Neural cell (in vitro differentiated cells): ENCODE measurements around the gene TAAR2. TPM values are rescaled to one million over a fixed set of nuclear protein-coding genes. Genes with fewer than 3 reads are reported as not detected.

Experiments
- H2AFZ ChIP-seq: fragments of 200-600, 300-800 bp; sonication (generic), shearing (Covaris generic); 2 replicates; pipeline ENCODE4 v1.6.0; 2014; ENCODE audit warnings: low read depth, mild to moderate bottlenecking, antibody characterized with exemption, low read length, moderate library complexity
- H3F3A ChIP-seq: fragments of 200-600 bp; shearing (Covaris generic); 2 replicates; pipeline ENCODE4 v1.6.1; 2016; ENCODE audit warnings: mild to moderate bottlenecking, moderate library complexity, mixed read lengths, antibody characterized with exemption, low read length; ENCODE audit not compliant: insufficient read depth, poor library complexity, severe bottlenecking
- H3K27ac ChIP-seq: fragments of 200-600, 300-800 bp; sonication (generic), shearing (Covaris generic); 2 replicates; pipeline ENCODE4 v1.5.1; 2014; ENCODE audit warnings: mild to moderate bottlenecking, low read length, moderate library complexity
- H3K27me3 ChIP-seq: fragments of 300-800, 200-600 bp; sonication (generic), shearing (Covaris generic); 2 replicates; pipeline ENCODE4 v1.6.0; 2014; ENCODE audit warnings: mild to moderate bottlenecking, low read depth, low read length, moderate library complexity; ENCODE audit not compliant: insufficient read depth
- H3K36me3 ChIP-seq: fragments of 300-800, 200-600 bp; sonication (generic), shearing (Covaris generic); 2 replicates; pipeline ENCODE4 v1.5.1; 2014; ENCODE audit warnings: mild to moderate bottlenecking, antibody characterized with exemption, low read length, moderate library complexity; ENCODE audit not compliant: insufficient read depth
- H3K4me2 ChIP-seq: fragments of 300-800, 200-600 bp; sonication (generic), shearing (Covaris generic); 2 replicates; pipeline ENCODE4 v1.6.0; 2014; ENCODE audit warnings: mild to moderate bottlenecking, low read length
- H3K4me3 ChIP-seq: fragments of 300-800, 200-600 bp; sonication (generic), shearing (Covaris generic); 2 replicates; pipeline ENCODE4 v1.5.1; 2014; ENCODE audit warnings: mild to moderate bottlenecking, low read length, moderate library complexity
- H3K79me2 ChIP-seq: fragments of 200-600 bp; shearing (Covaris generic); replicated peaks from 2 replicates; pipeline ENCODE4 v1.6.0; 2014; ENCODE audit warnings: mild to moderate bottlenecking, low read length, moderate library complexity; ENCODE audit not compliant: insufficient read depth
- H3K9ac ChIP-seq: fragments of 300-800, 200-600 bp; sonication (generic), shearing (Covaris generic); 2 replicates; pipeline ENCODE4 v1.6.1; 2016; ENCODE audit warnings: mild to moderate bottlenecking, low read length, mixed read lengths
- H3K9me2 ChIP-seq: fragments of 200-600 bp; shearing (Covaris generic); 2 replicates; pipeline ENCODE4 v1.6.1; 2016; ENCODE audit warnings: mild to moderate bottlenecking, low read length, mixed read lengths; ENCODE audit not compliant: insufficient read depth
- H3K9me3 ChIP-seq: fragments of 200-600, 300-800 bp; sonication (generic), shearing (Covaris generic); 2 replicates; pipeline ENCODE4 v1.6.1; 2016; ENCODE audit warnings: mild to moderate bottlenecking, mixed run types, low read length, moderate library complexity, mixed read lengths
- H4K20me1 ChIP-seq: fragments of 200-600 bp; shearing (Covaris generic); 2 replicates; pipeline ENCODE4 v1.6.1; 2016; ENCODE audit warnings: mild to moderate bottlenecking, mixed run types; ENCODE audit not compliant: insufficient read depth
- CTCF ChIP-seq: fragments of 450-650 bp; IDR thresholded peaks from 2 replicates; pipeline ENCODE4 v1.5.1; 2014; ENCODE audit warnings: antibody characterized with exemption, mild to moderate bottlenecking, moderate library complexity; ENCODE audit not compliant: poor library complexity, severe bottlenecking
- EP300 ChIP-seq: fragments of 450-650 bp; conservative IDR thresholded peaks from 2 replicates; pipeline ENCODE4 v1.6.1; 2014; ENCODE audit warnings: antibody characterized with exemption, mild to moderate bottlenecking, moderate library complexity; ENCODE audit not compliant: poor library complexity, severe bottlenecking
- EZH2 ChIP-seq: fragments of 200-600, 300-800 bp; shearing (Covaris generic), sonication (generic); IDR thresholded peaks from 2 replicates; pipeline ENCODE4 v1.6.1; 2014; ENCODE audit warnings: antibody characterized with exemption, low read length, borderline replicate concordance, mild to moderate bottlenecking; ENCODE audit not compliant: insufficient read depth, poor library complexity, severe bottlenecking
- MXI1 ChIP-seq: fragments of 450-650 bp; conservative IDR thresholded peaks from 2 replicates; pipeline ENCODE4 v1.6.1; 2014; ENCODE audit warnings: antibody characterized with exemption, mild to moderate bottlenecking; ENCODE audit not compliant: poor library complexity, severe bottlenecking
- POLR2AphosphoS5 ChIP-seq: IDR thresholded peaks from 2 replicates; pipeline ENCODE4 v1.6.1; 2012
- RAD21 ChIP-seq: fragments of 450-650 bp; conservative IDR thresholded peaks from 2 replicates; pipeline ENCODE4 v1.6.1; 2014; ENCODE audit warnings: antibody characterized with exemption, mild to moderate bottlenecking, moderate library complexity
- REST ChIP-seq: IDR thresholded peaks from 2 replicates; pipeline ENCODE4 v1.6.1; 2012; ENCODE audit warnings: borderline replicate concordance
- SMC3 ChIP-seq: fragments of 450-650 bp; conservative IDR thresholded peaks from 2 replicates; pipeline ENCODE4 v1.6.1; 2014; ENCODE audit warnings: antibody characterized with exemption, mild to moderate bottlenecking, moderate library complexity; ENCODE audit not compliant: poor library complexity
- TAF1 ChIP-seq: IDR thresholded peaks from 2 replicates; pipeline ENCODE4 v1.6.1; 2012; ENCODE audit warnings: low read depth
- polyA plus RNA-seq: library from polyadenylated mRNA; depleted of rRNA; stranded (reverse); fragments of >200 nt; gene quantifications from 2 replicates; pipeline ENCODE4 v1.2.3, GENCODE V29; 2014

The TAAR2 gene
- polyA plus RNA-seq, 1 donor from 2014 or later: not detected

DNA sequence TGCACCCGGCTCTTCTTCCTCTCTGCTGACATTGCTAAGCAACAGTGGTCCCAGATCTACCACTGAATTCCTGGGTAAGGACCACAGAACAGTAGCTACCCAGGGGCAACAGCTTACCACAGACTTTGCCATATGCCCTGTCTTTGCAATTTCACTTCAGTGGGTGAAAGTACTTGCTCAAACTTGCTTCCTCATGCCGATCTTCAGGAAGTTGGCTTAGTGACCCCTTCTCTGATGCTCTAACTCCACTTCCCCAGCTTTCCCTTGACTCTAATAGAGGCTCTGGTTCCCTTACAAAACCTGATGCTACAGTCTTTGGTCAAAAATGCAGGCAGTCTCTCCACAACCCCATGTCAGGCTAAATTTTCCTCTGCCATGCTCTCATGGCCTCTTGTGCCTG is 31.2 kb downstream of the TAAR2 start:
- H4K20me1 ChIP-seq: no peaks in the 10 kb centered on the region
- no peaks in the 10 kb centered on the region for H3K27me3 ChIP-seq
- H3K9ac ChIP-seq: no peak overlapping the region
- no peak for TF ChIP-seq REST
- TF ChIP-seq EP300: no peak
- TF ChIP-seq RAD21: no peak
- no peak for TF ChIP-seq SMC3
- TF ChIP-seq EZH2: no peak
- no peak for TF ChIP-seq CTCF
- TF ChIP-seq TAF1: no peak
- TF ChIP-seq POLR2AphosphoS5: no peak
- no peak for TF ChIP-seq MXI1
- H3K79me2 ChIP-seq: no peaks in the 10 kb centered on the region
- H3K9me3 ChIP-seq: no peaks in the 10 kb centered on the region
- no peaks in the 10 kb centered on the region for H3K9me2 ChIP-seq
- no peak overlapping the region for H3K27ac ChIP-seq
- H3K4me2 ChIP-seq: no peak overlapping the region
- no peak overlapping the region for H3K4me3 ChIP-seq
- no peak overlapping the region for H2AFZ ChIP-seq
- no peaks in the 10 kb centered on the region for H3F3A ChIP-seq
- no peaks in the 10 kb centered on the region for H3K36me3 ChIP-seq

DNA sequence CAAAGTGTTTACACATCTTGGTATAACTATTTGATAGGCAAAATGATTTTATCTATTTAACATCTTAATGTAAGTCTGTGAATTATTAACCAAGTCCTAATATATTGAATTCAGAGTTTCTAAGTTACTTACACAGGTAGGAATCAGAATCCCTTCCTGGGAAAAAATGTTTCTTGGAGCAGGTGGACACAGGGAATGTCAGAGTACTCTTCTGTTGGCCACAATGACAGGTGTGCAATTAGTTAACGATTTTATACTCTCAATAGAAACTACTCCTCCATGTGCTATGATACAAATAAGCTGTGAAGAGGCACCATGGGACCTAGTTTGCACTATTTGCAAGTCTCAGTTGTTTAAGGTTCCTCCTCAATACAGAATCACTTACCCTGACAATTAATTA is 33.7 kb downstream of the TAAR2 start:
- no peak overlapping the region for H3K27ac ChIP-seq
- H3K27me3 ChIP-seq: no peaks in the 10 kb centered on the region
- no peak overlapping the region for H3K4me2 ChIP-seq
- no peaks in the 10 kb centered on the region for H4K20me1 ChIP-seq
- H3K79me2 ChIP-seq: no peaks in the 10 kb centered on the region
- no peaks in the 10 kb centered on the region for H3K36me3 ChIP-seq
- H3K9me2 ChIP-seq: no peaks in the 10 kb centered on the region
- TF ChIP-seq TAF1: no peak
- TF ChIP-seq SMC3: no peak
- no peak for TF ChIP-seq MXI1
- TF ChIP-seq RAD21: no peak
- no peak for TF ChIP-seq REST
- no peak for TF ChIP-seq CTCF
- no peak for TF ChIP-seq EZH2
- no peak for TF ChIP-seq POLR2AphosphoS5
- no peak overlapping the region for H3K9ac ChIP-seq
- no peak overlapping the region for H3K4me3 ChIP-seq
- no peaks in the 10 kb centered on the region for H3F3A ChIP-seq
- no peak overlapping the region for H2AFZ ChIP-seq
- H3K9me3 ChIP-seq: no peaks in the 10 kb centered on the region
